ENCODE data around the gene DDX24. TPM values are rescaled to one million over a fixed set of nuclear protein-coding genes. Genes with fewer than 3 reads are reported as not detected.

Gene DDX24
- total and polyA plus RNA-seq, 12 donors = 221 to 616 (median 337) TPM

GRCh38 chr14:94043111-94043755 is 37.8 kb downstream of the DDX24 start:
- H3K4me3 ChIP-seq = no peak overlapping the region
- peaks cover 0 to 5% of the 10 kb centered on the region in 2 donors for H3K4me1 ChIP-seq (replicated peaks in 1 of 2)
- 84 to 91% (median 88%) methylated on average over 9 to 13 of the region's 13 CpGs for WGBS, 4 donors
- DNase-seq = no peak
- no peaks in the 10 kb centered on the region for H3K9me3 ChIP-seq (replicated peaks in 1 of 3)
- TF ChIP-seq POLR2A (IDR thresholded peaks at IDR 0.05) (no peak), CTCF (IDR thresholded peaks at IDR 0.05) (no peak)
- intact Hi-C loops (cut with DNase I) = no loop called here
- no peaks in the 10 kb centered on the region for H3K27me3 ChIP-seq
- H3K36me3 ChIP-seq (replicated peaks in 1 of 2) = peaks cover 0 to 37% of the 10 kb centered on the region in 2 donors
- no peak overlapping the region for H3K27ac ChIP-seq

- Histone ChIP-seq H3K27me3 (no peaks in the 10 kb centered on the region), H3K36me3 (replicated peaks in 1 of 2) (peaks cover 0 to 31% of the 10 kb centered on the region in 2 donors), H3K4me3 (no peak overlapping the region), H3K27ac (no peak overlapping the region), H3K9me3 (replicated peaks in 1 of 3) (no peaks in the 10 kb centered on the region), H3K4me1 (replicated peaks in 1 of 2) (peaks cover 0 to 5% of the 10 kb centered on the region in 2 donors)
- intact Hi-C loops (cut with DNase I) = no loop called here
- DNase-seq = no peak
- TF ChIP-seq CTCF (IDR thresholded peaks at IDR 0.05) = no peak
- TF ChIP-seq POLR2A (IDR thresholded peaks at IDR 0.05) = no peak
- WGBS, 4 donors = 77 to 84% (median 79%) methylated on average over 10 to 12 of the region's 12 CpGs
Observed at GRCh38 chr14:94042433-94043091, 38.4 kb downstream of the DDX24 start.

- no peaks in the 10 kb centered on the region for H3K27me3 ChIP-seq
- TF ChIP-seq POLR2A (IDR thresholded peaks at IDR 0.05) (no peak), CTCF (IDR thresholded peaks at IDR 0.05) (no peak)
- 76 to 81% (median 78%) methylated on average over 11 to 18 of the region's 18 CpGs for WGBS, 4 donors
- peaks cover 0 to 22% of the 10 kb centered on the region in 2 donors for H3K36me3 ChIP-seq (replicated peaks in 1 of 2)
- intact Hi-C loops (cut with DNase I) = no loop called here
- H3K4me1 ChIP-seq (replicated peaks in 1 of 2) = peaks cover 0 to 5% of the 10 kb centered on the region in 2 donors
- peak in 2 of 7 donors; percentile 45 to 62 for DNase-seq
- no peak overlapping the region for H3K27ac ChIP-seq
- H3K9me3 ChIP-seq (replicated peaks in 1 of 3) = no peaks in the 10 kb centered on the region
- H3K4me3 ChIP-seq = no peak overlapping the region
Observed at GRCh38 chr14:94041551-94042346, 39.3 kb downstream of the DDX24 start.

- Histone ChIP-seq H3K27ac (no peak overlapping the region), H3K27me3 (no peaks in the 10 kb centered on the region), H3K4me1 (replicated peaks in 1 of 2) (peaks cover 0 to 5% of the 10 kb centered on the region in 2 donors), H3K9me3 (replicated peaks in 1 of 3) (no peaks in the 10 kb centered on the region), H3K4me3 (no peak overlapping the region), H3K36me3 (replicated peaks in 1 of 2) (peaks cover 0 to 14% of the 10 kb centered on the region in 2 donors)
- TF ChIP-seq POLR2A (IDR thresholded peaks at IDR 0.05) (no peak), CTCF (IDR thresholded peaks at IDR 0.05) (peak in 1 of 6 experiments; percentile 19)
- intact Hi-C loops (cut with DNase I) = no loop called here
- 52 to 71% (median 55%) methylated on average over 13 of the region's 13 CpGs for WGBS, 4 donors
- DNase-seq = peak in 5 of 7 donors; percentile 25 to 61 (median 49)
Observed at GRCh38 chr14:94040796-94041195, 40.2 kb downstream of the DDX24 start.

Data from adrenal gland (tissue), 12 donors.